Tibial artery (tissue), 4 donors: ENCODE results near the gene IFT81.

Experiments used
- DNase-seq, 2 donors: peaks; one replicate each; pipeline ENCODE4 v3.0.0-alpha.2; 2019
- H3K27ac ChIP-seq, 2 donors: fragments of 200-600 bp; sonication (generic) in 1 of 2; 1 replicate in 1 of 2; 2 replicates in 1 of 2; pipeline ENCODE4 v1.5.1; 2018 to 2019; ENCODE audit warnings: mild to moderate bottlenecking in 1 of 2
- H3K27me3 ChIP-seq, 2 donors: fragments of 200-600 bp; sonication (generic) in 1 of 2; one replicate each; pipeline versions ENCODE4 v1.5.1 to v1.6.0; 2016 to 2019
- H3K36me3 ChIP-seq, 3 donors: fragments of 200-600 bp; sonication (generic) in 2 of 3; one replicate each; pipeline ENCODE4 v1.5.1; 2016 to 2019; ENCODE audit warnings: mild to moderate bottlenecking in 2 of 3
- H3K4me1 ChIP-seq, 4 donors: fragments of 200-600 bp; sonication (generic) in 2 of 4; 1 replicate in 3 of 4; 2 replicates in 1 of 4; pipeline ENCODE4 v1.5.1; 2016 to 2019
- H3K4me3 ChIP-seq, 2 donors: fragments of 200-600 bp; sonication (generic) in 1 of 2; 1 replicate in 1 of 2; 2 replicates in 1 of 2; pipeline ENCODE4 v1.5.1; 2018 to 2019; ENCODE audit warnings: mild to moderate bottlenecking in 2 of 2
- H3K9me3 ChIP-seq, 3 donors: fragments of 200-600 bp; sonication (generic) in 1 of 3; one replicate each; pipeline ENCODE4 v1.5.1; 2016 to 2019
- intact Hi-C: fragments of 100-400 bp; cut with DNase I; formaldehyde crosslinking; loops from one replicate; pipeline ENCODE4 v1.15.0; 2023; ENCODE audit warnings: low total_unique reads
- TF ChIP-seq, protein P1 (sequence below), 2 experiments: fragments of 200-600 bp in 1 of 2; fragments of 450-650 bp in 1 of 2; IDR thresholded peaks; one replicate each; pipeline ENCODE4 v1.5.1; 2017 to 2019; ENCODE audit warnings: antibody characterized with exemption in 2 of 2, mild to moderate bottlenecking in 1 of 2, moderate library complexity in 1 of 2

Gene IFT81

DNA sequence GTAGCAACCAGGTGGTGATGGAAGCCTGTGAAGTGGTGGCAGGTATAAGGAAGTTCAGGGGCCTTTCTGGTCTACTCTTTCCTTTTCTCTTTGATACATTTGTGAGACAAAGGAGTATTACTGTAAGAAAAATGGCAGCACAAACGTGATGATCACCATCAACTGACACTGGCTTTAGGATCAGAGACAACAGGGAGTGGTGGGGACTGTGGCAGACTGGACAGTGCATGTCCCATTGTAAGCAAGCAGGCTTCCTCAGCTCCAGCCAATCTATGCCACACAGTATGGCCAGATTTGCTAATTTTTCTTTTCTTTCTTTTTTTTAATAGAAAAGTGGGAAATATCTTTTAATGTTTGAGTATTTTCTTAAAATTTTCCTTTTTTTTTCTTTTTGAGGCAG is 19.0 kb upstream of the IFT81 start:
- H3K4me1 ChIP-seq = peaks cover 14 to 76% (median 43%) of the 10 kb centered on the region in 4 donors

DNA sequence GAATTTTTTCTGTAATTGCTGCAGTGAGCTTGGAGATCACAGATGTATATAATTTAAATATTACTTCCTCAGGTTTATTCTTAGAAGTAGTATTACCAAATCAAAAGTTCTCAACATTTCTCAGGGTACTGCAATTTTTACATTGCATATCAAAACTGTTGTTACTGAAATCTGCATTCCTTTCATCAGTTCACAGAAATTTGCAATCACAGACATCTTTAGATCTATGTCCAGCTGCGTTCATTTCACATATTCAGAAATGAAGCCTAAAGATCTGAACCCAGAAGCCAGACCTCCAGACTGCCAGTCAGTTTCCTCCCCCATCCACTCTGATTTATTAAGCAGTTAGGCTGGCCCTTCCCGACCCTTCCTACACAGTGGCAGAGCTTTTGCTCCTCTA is 18.2 kb upstream of the IFT81 start:
- TF ChIP-seq, protein P1, sequence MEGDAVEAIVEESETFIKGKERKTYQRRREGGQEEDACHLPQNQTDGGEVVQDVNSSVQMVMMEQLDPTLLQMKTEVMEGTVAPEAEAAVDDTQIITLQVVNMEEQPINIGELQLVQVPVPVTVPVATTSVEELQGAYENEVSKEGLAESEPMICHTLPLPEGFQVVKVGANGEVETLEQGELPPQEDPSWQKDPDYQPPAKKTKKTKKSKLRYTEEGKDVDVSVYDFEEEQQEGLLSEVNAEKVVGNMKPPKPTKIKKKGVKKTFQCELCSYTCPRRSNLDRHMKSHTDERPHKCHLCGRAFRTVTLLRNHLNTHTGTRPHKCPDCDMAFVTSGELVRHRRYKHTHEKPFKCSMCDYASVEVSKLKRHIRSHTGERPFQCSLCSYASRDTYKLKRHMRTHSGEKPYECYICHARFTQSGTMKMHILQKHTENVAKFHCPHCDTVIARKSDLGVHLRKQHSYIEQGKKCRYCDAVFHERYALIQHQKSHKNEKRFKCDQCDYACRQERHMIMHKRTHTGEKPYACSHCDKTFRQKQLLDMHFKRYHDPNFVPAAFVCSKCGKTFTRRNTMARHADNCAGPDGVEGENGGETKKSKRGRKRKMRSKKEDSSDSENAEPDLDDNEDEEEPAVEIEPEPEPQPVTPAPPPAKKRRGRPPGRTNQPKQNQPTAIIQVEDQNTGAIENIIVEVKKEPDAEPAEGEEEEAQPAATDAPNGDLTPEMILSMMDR (IDR thresholded peaks at IDR 0.05) = no peak
- H3K36me3 ChIP-seq = no peaks in the 10 kb centered on the region
- no peak overlapping the region for H3K4me3 ChIP-seq
- peaks cover 14 to 78% (median 45%) of the 10 kb centered on the region in 4 donors for H3K4me1 ChIP-seq
- peak in 1 of 2 donors; percentile 53 for DNase-seq
- intact Hi-C loops = no loop called here
- peak overlapping the region; percentile 81 to 88 for H3K27ac ChIP-seq
- H3K9me3 ChIP-seq = no peaks in the 10 kb centered on the region
- H3K27me3 ChIP-seq = no peaks in the 10 kb centered on the region

More for the DNA sequence above, 19.0 kb upstream of the IFT81 start:
- peak overlapping the region; percentile 76 to 88 for H3K27ac ChIP-seq
- H3K27me3 ChIP-seq = no peaks in the 10 kb centered on the region
- H3K36me3 ChIP-seq = no peaks in the 10 kb centered on the region
- no peaks in the 10 kb centered on the region for H3K9me3 ChIP-seq
- TF ChIP-seq, protein P1 (IDR thresholded peaks at IDR 0.05) = no peak
- DNase-seq = peak in 1 of 2 donors; percentile 19
- H3K4me3 ChIP-seq = no peak overlapping the region
- intact Hi-C loops = no loop called here

DNA sequence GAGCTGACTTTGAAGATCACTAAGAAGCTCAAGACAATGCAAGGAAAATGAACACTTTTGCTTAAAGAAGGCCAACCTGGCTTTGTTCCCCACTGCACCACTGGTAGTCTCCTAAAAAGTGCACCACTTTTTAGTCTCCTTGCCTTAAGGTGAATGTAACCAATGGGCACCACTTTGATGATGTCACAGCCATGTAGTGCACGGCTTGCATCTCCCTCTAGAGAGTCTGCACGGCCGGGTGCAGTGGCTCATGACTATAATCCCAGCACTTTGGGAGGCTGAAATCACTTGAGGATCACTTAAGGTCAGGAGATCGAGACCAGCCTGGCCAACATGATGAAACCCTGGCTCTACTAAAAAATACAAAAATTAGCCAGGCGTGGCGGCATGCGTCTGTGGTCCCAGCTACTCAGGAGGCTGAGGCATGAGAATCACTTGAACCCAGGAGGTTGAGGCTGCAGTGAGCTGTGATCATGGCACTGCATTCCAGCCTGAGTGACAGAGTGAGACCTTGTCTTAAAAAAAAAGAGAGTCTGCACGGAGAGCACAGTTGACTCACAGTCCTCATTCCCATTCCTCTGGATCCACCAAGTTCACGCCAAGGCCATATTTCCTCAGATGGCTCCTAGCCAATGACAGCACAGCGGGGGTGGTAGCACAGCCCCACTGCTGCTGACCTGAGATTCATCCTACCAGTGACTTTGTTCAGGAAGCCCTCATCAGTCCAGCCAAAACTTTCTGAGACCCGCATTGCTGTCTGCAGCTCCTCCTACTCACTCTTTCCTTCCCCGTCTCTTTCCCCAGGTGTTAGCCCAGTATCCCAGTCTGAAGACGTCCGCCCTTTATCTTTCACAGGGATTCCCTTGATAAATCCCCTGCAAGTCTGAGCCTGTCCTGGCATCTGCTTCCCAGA is 16.5 kb upstream of the IFT81 start:
- no peaks in the 10 kb centered on the region for H3K27me3 ChIP-seq
- TF ChIP-seq, protein P1 (IDR thresholded peaks at IDR 0.05) = no peak
- intact Hi-C loops = no loop called here
- H3K4me3 ChIP-seq = no peak overlapping the region
- peaks cover 14 to 94% (median 51%) of the 10 kb centered on the region in 4 donors for H3K4me1 ChIP-seq
- no peaks in the 10 kb centered on the region for H3K36me3 ChIP-seq
- H3K9me3 ChIP-seq = no peaks in the 10 kb centered on the region
- DNase-seq = peak; percentile 61 to 85
- H3K27ac ChIP-seq = peak overlapping the region; percentile 81 to 88

DNA sequence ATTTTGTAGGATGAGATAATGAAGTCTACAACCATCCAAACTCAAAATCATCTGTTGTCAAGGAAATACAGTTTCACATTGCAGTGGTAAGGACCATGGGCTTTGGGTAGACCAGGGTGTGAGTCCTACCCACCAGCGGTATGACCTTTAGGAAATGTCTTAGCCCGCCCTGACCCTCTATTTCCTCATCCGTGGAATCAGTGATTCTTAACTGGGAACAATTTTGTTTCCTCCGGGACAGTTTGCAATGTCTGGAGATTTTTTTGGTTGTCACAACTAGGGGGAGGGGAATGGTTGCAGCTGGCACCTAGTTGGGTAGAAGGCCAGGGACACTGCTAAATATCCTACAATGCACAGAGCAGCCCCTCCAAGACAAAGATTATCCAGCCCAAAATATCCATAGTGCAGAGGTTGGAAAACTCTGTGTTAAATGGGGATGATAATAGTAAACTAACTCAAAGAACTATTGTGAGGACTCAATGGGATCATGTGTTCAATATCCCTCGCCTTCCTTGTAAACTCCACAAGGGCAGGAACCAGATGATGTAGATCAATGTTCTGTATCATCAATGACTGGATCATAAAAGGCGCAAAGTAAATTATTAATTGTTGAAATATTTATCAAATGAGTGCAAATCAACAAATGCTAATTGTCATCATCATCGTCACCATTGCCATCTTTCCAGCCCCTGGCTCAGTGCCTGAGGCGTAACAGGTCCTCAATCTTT is 15.7 kb upstream of the IFT81 start:
- TF ChIP-seq, protein P1 (IDR thresholded peaks at IDR 0.05) = no peak
- H3K4me1 ChIP-seq = peaks cover 14 to 94% (median 49%) of the 10 kb centered on the region in 4 donors
- H3K27ac ChIP-seq = peak overlapping the region; percentile 81 to 88
- H3K36me3 ChIP-seq = no peaks in the 10 kb centered on the region
- DNase-seq = peak in 1 of 2 donors; percentile 61
- no peak overlapping the region for H3K4me3 ChIP-seq
- intact Hi-C loops = no loop called here
- H3K9me3 ChIP-seq = no peaks in the 10 kb centered on the region
- no peaks in the 10 kb centered on the region for H3K27me3 ChIP-seq

DNA sequence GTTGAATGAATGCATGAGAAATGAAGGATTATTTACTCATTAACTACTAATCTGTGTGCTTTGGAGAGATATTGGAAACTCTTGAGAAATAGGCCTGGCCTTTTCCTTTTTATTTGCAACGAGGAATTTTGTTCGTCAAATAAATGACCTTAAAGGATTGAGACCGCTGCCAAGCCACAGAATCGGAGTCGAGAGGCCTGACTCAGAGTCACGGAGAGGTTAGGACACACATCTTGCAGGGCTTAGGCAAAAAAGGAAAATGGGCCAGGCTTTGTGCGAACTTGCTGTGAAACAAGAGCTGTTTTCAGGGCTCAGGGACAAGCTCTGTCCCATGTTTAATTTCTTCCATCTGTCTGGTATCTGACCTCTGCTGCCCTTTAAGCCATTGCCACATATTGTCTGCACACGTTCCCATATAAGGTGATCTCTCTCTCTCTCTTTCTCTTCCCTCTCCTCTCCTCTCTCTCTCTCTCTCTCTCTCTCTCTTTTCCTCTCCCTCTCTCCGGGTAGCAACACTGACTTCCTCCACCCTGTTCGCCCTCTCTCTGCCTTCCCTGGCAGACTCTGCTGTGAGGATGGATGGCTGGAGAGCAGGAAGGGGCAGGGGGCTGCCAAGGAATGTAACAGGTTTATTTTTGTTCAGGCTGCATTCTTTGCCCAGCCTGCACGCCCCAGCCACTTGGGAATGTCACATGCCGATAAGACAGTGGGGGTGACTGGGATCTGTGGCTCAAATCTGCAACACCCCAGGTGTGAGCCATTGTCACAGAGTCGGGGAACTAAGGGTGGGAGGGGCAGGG is 14.9 kb upstream of the IFT81 start:
- TF ChIP-seq, protein P1 (IDR thresholded peaks at IDR 0.05) = peak in 1 of 2 experiments; percentile 83
- H3K4me1 ChIP-seq = peaks cover 14 to 95% (median 55%) of the 10 kb centered on the region in 4 donors
- peak; percentile 96 to 97 for DNase-seq
- H3K27me3 ChIP-seq = no peaks in the 10 kb centered on the region
- peak overlapping the region; percentile 9 to 13 for H3K4me3 ChIP-seq
- H3K9me3 ChIP-seq = no peaks in the 10 kb centered on the region
- H3K36me3 ChIP-seq = no peaks in the 10 kb centered on the region
- H3K27ac ChIP-seq = peak overlapping the region; percentile 88 to 91
- intact Hi-C loops = no loop called here
